ENCODE data around the gene SIAH3.

- TF ChIP-seq ELK1 (IDR thresholded peaks at IDR 0.05; ENCODE audit: low read depth, low read length) (no peak), RFX5 (IDR thresholded peaks at IDR 0.05; ENCODE audit: low read depth, low read length) (no peak), NR2C2 (IDR thresholded peaks at IDR 0.05; ENCODE audit: borderline replicate concordance, control insufficient read depth, insufficient read length, low read depth) (no peak), POLR2A (IDR thresholded peaks at IDR 0.05; ENCODE audit: low read depth, low read length) (no peak)
These were observed 82.7 kb downstream of the SIAH3 start for GRCh38 chr13:45768656-45769479.

Data from GM12878 (cell line).